Hematopoietic multipotent progenitor cell treated with erythropoietin and hydrocortisone succinate and interleukin-3 and kit ligand, for 6 days (in vitro differentiated cells): ENCODE results near the gene ZBTB7B.
"Not testable (repeated sequence)": the region's sequence is repeated elsewhere in the genome, so short reads cannot be mapped to it uniquely, and the experiment has no call there.

Source experiments
- DNase-seq: peaks from one replicate; pipeline ENCODE4 v3.0.0-alpha.2; 2015

ZBTB7B gene

DNA sequence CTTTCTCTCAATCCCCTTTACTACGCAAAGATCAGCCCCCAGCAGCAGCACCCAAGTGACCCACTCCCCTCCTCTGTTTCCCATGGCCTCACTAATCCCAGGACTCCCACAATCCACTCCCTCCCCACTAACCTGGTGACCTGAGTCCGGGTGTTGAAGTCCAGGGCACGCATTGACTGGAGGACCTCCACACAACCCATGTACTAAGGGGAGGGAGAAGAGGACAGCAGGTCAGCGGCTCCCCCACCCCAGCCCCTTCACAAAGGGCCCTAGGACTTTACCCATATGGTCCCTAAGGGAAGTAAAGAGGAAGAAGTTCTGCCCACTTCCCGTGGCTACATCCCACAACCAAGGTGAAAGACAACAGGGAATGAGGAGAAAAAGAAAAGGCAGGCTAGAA, 33.4 kb upstream of the ZBTB7B start:
- no peak for DNase-seq

DNA sequence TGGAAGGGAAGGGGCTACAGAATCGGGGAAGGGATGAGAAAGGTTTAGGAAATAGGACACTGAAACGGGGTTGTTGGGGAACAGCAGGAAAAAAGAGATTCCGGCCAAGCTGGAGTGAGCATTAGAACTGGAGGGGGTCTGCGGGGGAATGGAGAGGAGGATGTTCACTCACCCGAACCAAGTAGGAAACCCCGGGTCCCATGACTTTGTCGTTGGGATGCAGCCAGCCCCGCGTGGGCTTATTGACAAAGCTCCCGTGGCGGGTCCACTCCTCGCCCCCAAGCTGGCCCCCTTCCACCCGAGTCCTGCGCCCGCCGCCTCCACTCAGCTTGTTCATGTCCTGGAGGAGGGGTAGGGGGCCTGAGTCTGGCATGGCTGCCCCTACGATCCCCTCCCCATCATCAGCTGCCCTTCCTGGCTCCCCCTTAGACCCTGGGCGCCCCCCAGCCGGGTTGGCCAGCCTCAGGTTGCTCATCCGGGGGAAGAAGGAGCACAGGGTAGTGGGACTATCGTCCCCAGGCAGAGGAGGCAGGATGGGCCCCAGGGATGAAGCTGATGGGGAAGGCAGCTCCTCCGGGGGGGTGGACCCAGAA, 32.6 kb upstream of the ZBTB7B start:
- no peak for DNase-seq

DNA sequence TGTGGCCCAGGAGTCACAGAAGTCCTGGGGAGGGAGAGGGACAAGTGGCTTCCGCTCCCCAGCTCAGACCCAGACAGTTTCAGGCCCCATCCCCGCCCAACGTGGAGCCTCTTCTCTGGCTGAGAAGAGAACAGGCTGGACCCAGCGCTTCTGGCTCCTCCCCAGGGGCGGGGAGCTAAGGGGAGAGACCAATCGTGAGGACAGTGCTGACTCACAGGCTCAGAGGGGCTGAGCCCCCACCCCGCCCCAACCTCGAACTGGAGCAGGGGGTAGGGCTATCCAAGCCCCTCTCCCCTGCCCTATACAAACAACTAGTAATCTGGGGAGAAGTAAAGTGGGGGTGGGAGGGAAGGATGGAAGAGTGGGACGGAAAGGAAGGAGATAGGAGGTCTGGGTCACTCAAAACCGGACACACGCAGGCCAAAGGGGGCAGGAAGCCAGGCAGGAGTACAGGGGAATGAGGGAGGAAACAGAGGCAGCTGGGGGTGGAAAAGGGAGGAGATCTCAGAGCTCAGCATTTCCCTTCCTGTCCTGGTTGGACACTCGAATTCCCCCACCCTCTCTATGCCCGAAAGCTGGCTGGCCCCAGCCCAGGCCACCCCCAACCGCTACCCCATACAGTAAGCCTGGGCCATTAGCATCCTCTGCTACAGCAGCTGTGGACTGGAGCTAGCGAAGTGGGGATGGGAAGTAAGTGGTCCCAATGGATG, 31.8 kb upstream of the ZBTB7B start, which contains the start of gene SHC1:
Gene SHC1, minus strand, starts transcription at position 117 of the 710 bp plus-strand sequence. CDS start 221 bp downstream, outside the sequence.
- DNase-seq, result peak; percentile 95

DNA sequence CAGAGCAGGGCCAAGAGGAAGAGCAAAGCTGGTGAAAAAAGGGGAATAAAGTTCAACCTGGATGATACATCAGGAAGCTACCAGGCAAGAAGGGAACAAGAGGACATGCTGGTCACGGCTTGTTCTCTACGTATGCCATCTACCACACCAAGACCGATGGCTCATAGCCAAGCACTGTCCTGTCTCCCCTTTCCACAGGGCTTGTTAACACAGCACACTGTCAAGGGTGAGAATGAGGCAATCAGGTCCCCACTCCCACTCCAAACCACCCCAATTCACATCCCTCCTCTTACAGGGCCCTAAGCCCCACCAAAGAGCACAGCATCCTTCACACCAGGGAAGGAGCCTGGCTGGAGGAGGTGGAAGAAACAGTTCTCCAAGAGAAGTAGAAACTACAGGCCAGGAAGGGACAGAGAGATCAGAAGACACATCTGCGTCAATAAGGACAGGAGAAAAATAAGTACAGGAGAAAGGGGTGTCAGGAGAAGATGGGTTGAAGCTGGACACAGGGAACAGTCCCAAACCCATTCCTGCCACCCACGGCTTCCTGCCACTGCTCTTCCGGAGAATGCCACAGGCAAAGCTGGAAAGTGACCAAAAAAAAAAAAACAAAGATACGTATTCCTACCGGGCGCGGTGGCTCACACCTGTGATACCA, 31.1 kb upstream of the ZBTB7B start:
- DNase-seq, result peak; percentile 43

DNA sequence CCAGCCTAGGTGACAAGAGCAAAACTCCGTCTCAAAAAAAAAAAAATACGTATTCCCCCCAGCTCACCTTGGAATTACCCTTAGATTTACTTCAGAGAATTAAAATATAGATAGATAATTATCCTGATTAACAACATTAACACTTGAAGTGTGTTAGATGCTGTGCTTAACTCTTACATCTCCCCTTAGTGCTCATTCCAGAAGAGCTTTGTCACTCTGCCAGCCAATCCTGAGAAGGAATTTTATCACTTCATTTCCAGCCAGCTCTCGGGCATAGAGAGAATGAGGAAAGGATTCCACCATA, 30.4 kb upstream of the ZBTB7B start:
- DNase-seq, result peak; percentile 23

DNA sequence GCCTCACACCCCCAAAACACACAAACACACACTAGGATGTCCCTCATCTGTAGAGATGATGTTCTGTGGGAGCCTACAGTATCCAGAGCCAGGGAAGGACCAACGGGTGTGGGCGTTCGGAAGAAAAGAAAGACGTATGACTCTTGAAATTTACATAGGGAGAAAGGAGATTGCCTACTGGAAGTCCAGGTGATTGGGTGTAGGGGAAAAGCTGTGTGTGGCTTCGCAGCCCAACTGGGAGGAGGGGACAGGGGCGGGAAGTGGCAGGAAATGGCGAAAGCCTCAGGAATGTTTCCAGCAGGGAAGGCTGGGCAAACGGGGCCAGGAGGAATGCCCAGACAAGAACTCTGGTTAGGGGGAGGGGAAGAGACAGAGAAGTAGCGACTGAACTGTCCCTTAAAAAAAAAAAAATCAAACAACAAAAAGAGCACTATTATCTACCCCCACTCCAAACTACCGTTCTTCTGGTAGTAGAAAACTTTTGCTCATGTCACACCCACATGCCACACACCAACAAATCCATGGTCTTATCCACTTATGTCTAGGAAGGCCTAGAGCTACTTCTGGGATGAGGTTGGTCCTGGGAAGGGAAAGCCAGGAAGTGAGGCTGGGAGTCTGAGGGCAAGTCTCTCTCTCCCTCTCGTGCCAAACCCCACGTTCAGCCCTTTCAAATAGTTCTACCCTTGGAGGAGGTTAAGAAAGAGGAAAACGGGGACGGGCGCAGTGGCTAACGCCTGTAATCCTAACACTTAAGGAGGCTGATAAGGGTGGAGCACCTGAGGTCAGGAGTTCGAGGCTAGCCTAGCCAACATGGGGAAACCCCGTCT, 29.9 kb upstream of the ZBTB7B start:
- DNase-seq, result peak; percentile 36

DNA sequence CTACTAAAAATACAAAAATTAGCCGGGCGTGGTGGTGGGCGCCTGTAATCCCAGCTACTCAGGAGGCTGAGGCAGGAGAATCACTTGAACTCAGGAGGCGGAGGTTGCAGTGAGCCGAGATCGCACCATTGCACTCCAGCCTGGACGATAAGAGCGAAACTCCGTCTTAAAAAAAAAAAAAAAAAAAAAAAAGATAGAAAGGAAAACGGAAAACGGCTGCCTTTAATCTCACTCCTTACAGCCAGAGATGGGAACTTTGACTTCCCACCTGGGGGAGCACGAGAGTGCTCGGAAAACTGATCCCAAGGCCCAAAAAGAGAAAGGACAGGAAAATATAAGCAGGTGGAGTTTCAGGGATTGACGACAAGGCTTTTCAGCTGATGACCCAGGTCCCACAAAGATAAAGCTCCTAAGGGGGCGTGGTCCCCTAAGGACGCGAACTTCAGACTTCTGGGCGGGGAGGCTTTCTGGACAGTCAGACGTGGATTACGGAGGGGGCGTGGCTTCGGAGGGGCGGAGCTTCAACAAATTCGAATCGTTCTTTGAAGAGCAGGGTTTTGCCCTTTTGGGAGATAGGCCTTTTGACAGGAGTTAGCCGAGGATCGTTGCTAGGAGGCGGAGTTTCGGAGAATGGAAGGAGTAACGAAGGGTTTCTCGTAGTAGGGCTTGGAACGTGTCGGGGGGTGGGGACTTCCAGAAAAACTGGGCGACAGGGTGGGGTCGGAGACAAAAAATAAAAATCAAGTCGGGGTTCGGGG, 29.1 kb upstream of the ZBTB7B start:
- peak; percentile 100 for DNase-seq

DNA sequence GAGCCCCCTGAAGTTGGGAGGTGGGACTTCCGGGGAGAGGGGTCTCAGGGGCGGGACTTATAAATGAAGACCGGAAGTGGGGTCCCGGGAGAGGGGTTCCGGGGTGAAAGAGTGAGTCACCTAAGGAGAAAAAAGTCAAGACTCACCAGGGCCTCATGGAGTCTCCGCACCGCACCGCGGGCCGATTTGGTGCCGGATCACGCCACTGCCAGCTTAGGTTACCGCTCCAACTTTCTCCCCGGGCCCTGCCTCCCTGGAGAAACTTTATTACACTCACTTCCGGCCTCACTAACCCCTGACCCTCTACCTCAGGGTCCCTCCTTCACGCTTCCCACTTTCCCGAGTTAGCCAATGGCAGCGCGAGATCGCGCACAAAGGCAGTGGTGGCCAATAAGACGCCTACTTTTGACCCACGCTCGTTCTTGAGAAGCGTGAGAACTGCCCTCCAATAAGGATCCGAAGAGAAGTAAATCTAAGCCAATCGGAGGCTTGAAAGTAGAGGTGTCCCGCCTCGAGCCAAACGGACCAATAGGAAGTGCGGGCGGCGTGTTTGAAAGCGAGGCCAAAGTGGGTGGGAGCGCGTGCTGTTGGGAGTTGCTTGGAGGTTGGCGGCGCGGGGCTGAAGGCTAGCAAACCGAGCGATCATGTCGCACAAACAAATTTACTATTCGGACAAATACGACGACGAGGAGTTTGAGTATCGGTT, 28.3 kb upstream of the ZBTB7B start, which contains the start of gene CKS1B:
Gene CKS1B, plus strand, starts transcription at position 580 of the 706 bp plus-strand sequence. Its CDS starts 65 bp downstream, at position 645.
- peak; percentile 100 for DNase-seq

DNA sequence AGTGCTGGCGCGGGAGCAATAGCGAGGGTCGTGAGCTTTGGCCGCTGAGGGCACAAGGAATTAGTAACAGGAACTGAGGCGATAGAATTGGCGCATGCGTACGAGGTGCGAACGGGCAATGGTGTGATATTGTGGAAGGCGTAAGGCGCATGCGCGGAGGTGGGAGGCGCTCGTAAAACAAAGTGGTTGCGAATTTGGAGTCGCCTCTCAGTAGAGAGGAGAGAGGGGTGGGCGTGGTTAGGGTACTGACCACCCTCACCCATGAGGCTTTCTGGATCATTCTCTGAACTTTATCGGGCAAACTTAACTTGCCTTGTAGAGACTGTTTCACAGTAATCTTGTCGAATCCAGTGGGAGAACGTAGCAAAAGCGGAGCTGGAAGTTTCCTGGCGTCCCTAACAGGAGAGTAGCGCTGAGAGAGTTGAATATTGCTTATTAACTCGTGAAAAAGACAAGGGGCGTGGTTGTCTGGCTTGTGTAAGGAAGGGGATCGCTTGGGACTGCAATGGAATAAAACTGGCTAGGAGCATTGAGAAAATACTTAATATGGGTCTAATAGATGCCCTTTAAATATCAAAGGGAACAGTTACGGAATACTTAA, 27.7 kb upstream of the ZBTB7B start:
- peak; percentile 99 for DNase-seq

DNA sequence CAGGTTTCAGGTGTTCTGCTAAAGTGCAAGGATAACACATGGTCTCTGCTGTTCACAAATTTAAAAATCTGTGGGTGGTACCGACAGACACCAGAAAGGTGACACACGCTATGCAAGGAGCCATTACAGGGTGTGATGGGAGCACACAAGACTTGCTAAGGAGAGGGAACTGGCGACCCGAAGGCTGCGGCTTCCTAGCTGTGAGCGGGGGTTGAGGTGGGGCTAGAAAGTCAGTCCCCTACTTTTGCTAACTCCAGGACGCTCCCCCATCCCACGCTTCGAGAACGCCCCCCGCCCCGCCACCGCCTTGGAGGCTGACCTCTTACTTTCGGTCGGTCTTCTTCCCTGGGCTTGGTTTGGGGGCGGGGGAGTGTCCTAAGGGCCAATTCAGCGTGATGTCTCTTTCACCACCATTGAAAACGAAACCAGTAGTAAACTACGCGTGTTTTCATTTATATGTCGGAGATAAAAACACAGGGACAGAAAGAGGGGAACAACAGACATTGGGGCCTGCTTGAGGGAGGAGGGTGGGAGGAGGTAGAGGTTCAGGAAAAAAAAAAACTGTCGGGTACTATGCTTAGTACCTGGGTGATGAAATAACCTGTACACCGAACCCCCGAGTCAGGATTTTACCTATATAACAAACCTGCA, 27.1 kb upstream of the ZBTB7B start:
- DNase-seq, result peak; percentile 72

DNA sequence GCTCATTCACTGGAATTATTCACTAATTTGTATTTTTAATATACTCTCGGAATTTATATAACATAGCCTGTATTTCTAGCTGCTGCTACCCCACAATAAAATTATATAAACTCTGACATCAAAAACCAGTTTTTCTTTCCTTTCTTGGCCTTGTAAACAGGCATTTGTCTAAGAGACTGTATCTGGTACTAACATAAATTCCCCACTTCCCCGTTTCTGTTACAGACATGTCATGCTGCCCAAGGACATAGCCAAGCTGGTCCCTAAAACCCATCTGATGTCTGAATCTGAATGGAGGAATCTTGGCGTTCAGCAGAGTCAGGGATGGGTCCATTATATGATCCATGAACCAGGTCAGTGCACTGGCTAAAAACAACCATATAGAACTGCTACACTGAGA, 24.8 kb upstream of the ZBTB7B start:
- not testable (repeated sequence) for DNase-seq

DNA sequence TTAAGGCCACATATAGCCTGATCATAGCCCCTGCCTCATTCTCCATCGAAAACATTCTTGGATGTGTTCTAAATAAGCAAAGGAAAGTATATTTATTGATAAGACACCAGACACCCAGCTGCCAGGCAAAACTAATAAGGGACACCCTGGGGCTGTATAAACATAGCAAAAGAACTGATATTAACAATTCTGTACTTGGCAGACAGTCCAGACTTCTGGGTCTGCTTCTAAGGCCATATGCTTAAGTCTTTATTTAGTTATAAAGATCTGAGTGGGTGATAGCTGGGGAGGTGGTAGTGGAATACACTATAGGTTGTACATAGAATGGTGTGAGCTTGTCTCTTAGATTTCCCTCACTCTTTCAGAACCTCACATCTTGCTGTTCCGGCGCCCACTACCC, 24.2 kb upstream of the ZBTB7B start:
- DNase-seq, result no peak

DNA sequence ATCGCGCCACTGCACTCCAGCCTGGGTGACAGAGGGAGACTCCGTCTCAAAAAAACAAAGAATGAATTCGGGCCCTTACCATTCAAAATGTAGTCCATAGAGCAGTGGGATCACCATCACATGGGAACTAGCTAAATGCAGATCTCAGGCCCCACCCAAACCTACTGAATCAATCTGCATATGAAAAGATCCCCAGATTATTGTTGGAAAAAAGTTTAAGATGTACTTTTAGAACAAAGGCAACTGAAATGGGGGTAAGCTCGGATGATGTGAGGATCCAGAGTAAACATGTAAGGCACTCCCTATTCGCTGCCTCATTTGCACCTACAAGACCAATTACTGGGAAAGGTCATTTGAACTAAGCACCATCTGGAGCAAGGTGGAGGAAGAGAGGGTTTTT, 20.3 kb upstream of the ZBTB7B start:
- peak; percentile 56 for DNase-seq

DNA sequence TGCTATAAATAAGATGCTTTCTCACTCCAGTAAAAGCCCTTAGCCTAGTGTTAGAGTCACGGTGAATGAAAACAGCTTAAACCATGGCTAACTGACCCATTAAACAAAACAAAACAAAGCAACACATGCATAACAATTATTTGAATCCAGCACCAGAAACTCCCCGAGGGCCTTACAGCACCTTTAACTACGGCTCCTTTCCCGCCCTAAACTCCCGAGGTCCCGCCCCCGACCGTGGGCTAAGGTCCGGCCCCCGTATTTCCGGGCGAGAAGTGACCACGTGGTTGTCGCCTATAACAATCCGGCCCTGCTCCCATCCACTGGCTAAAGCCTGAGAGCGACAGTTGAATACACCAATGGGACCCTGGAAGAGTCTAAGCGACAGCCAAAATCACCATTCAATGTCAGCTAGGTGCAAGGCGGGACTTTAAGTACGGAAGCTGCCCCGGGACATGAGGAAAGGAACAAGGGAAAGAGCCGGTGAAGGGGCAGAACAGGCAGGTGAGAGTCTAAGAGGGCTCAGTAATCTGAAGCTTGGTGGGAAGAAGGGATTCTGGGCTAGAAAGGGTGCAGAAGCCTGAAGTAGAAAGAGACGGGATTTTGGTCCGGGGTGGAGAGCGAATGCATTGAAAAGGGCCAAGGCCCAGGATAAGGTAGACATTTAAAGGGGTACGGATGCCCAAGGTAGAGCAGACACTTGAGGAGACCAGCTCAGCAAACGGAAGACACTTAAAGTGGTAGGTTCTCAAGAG, 19.5 kb upstream of the ZBTB7B start, which contains the start of gene FLAD1:
Gene FLAD1, plus strand, starts transcription at position 448 of the 752 bp plus-strand sequence. CDS start 351 bp downstream, outside the sequence.
- DNase-seq, result peak; percentile 100

DNA sequence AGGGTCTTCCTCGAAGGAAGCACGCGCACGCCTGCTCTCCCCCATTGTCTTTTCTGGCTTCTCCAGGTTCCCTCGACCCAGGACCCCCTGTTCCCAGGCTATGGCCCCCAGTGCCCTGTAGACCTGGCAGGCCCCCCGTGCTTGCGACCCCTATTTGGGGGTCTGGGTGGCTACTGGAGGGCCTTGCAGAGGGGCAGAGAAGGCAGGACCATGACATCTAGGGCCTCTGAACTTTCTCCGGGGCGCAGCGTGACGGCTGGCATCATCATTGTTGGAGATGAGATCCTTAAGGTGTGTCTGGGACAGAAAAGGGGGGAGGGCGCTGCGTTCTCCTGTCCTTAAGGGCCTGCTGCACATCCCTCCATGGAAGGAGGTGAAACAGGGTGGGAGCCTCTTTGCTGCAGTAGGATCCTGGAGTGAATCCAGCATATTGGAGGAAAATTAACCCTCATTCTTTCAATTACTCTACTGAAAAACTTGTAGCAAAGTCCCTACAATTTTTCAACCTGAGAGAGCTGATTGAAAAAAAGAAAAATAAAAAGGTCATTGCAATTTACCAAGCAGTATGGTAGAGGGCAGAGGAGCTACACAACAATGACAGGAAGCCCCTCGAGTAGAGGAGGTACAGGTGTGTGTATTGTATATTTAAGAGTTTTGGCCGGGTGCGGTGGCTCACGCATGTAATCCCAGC, 18.7 kb upstream of the ZBTB7B start:
- DNase-seq, result no peak

DNA sequence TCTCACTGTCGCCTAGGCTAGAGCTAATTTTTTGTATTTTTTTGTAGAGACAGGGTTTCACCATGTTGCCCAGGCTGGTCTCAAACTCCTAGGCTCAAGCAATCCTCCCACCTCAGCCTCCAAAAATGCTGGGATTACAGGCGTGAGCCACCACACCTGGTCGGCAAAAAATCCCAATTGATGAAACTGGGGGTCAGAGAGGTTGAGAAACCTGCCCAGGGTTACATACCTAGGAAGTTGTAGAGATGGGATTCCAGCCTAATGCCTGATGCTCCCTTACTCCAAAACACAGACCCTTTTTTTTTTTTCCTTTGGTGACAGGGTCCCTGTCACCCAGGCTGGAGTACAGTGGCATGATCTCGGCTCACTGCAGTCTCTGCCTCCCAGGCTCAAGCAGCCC, 15.9 kb upstream of the ZBTB7B start:
- not testable (repeated sequence) for DNase-seq

DNA sequence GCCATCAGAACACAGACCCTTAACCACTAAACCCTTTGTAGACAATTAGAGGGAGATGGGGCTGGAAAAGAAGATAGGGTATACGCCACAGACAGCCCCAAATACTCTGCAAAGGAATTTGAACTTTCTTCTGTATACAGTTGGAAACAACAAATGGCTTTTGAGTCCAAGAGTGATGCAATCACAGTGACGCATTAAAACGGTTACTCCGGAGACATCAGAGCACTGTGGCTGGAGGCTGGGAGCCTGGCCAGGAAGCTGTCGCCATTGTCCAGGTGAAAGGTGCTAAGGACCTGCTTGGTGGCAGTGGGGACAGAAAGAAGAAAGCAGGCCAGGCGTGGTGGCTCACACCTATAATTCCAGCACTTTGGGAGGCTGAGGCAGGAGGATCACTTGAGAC, 15.3 kb upstream of the ZBTB7B start:
- DNase-seq, result no peak

DNA sequence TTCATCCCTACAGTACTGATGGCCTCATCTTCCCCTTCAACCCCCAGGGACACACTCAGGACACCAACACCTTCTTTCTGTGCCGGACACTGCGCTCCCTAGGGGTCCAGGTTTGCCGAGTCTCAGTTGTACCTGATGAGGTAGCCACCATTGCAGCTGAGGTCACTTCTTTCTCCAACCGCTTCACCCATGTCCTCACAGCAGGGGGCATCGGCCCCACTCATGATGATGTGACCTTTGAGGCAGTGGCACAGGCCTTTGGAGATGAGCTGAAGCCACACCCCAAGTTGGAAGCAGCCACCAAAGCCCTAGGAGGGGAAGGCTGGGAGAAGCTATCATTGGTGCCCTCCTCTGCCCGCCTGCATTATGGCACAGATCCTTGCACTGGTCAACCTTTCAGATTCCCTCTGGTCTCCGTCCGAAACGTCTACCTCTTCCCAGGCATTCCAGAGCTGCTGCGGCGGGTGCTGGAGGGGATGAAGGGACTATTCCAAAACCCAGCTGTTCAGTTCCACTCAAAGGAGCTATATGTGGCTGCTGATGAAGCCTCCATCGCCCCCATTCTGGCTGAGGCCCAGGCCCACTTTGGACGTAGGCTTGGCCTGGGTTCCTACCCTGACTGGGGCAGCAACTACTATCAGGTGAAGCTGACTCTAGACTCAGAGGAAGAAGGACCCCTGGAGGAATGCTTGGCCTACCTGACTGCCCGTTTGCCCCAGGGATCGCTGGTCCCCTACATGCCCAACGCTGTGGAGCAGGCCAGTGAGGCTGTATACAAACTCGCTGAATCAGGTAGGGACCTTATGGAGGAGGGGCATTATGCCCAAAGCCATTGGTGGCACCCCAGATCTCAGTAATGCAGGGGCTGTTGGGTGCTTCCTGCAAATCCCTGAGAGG, 14.3 kb upstream of the ZBTB7B start:
- DNase-seq, result peak; percentile 64
